ENCODE results near the gene NEK7. TPM values are rescaled to one million over a fixed set of nuclear protein-coding genes. Genes with fewer than 3 reads are reported as not detected.

The NEK7 gene
- total RNA-seq, 4 donors from 2014 or later: 45.7 to 75.7 (median 53.5) TPM

GRCh38 chr1:198265073-198265661 is 108.4 kb downstream of the NEK7 start:
- no peak for DNase-seq (ENCODE audit: low spot score in 2 of 2)
- Histone ChIP-seq H3K36me3 (peaks cover 8% of the 10 kb centered on the region), H3K9me3 (no peaks in the 10 kb centered on the region), H3K4me3 (no peak overlapping the region), H3K27ac (no peak overlapping the region), H3K4me1 (no peaks in the 10 kb centered on the region), H3K27me3 (no peaks in the 10 kb centered on the region)
- 58% methylated on average over 3 of the region's 3 CpGs for WGBS
- TF ChIP-seq EP300 (IDR thresholded peaks at IDR 0.05) (no peak), POLR2A (IDR thresholded peaks at IDR 0.05) (no peak), CTCF (IDR thresholded peaks at IDR 0.05) (no peak), POLR2AphosphoS5 (IDR thresholded peaks at IDR 0.05) (no peak)

GRCh38 chr1:198267056-198267455 is 110.3 kb downstream of the NEK7 start:
- Histone ChIP-seq H3K4me3 (no peak overlapping the region), H3K27me3 (no peaks in the 10 kb centered on the region), H3K27ac (no peak overlapping the region), H3K4me1 (no peaks in the 10 kb centered on the region), H3K9me3 (no peaks in the 10 kb centered on the region), H3K36me3 (peaks cover 8% of the 10 kb centered on the region)
- TF ChIP-seq CTCF (IDR thresholded peaks at IDR 0.05) (no peak), POLR2AphosphoS5 (IDR thresholded peaks at IDR 0.05) (no peak), EP300 (IDR thresholded peaks at IDR 0.05) (no peak), POLR2A (IDR thresholded peaks at IDR 0.05) (no peak)
- DNase-seq (ENCODE audit: low spot score in 2 of 2): no peak

GRCh38 chr1:198267921-198268320 is 111.1 kb downstream of the NEK7 start:
- H3K9me3 ChIP-seq: no peaks in the 10 kb centered on the region
- peaks cover 8% of the 10 kb centered on the region for H3K36me3 ChIP-seq
- TF ChIP-seq POLR2AphosphoS5 (IDR thresholded peaks at IDR 0.05) (no peak), CTCF (IDR thresholded peaks at IDR 0.05) (no peak), POLR2A (IDR thresholded peaks at IDR 0.05) (no peak), EP300 (IDR thresholded peaks at IDR 0.05) (no peak)
- no peak overlapping the region for H3K4me3 ChIP-seq
- 93% methylated on average over 4 of the region's 4 CpGs for WGBS
- no peak overlapping the region for H3K27ac ChIP-seq
- no peaks in the 10 kb centered on the region for H3K4me1 ChIP-seq
- DNase-seq (ENCODE audit: low spot score in 2 of 2): no peak
- H3K27me3 ChIP-seq: no peaks in the 10 kb centered on the region

GRCh38 chr1:198268784-198269645 is 112.2 kb downstream of the NEK7 start:
- Histone ChIP-seq H3K9me3 (no peaks in the 10 kb centered on the region), H3K4me3 (no peak overlapping the region), H3K27ac (no peak overlapping the region), H3K36me3 (peaks cover 8% of the 10 kb centered on the region), H3K27me3 (no peaks in the 10 kb centered on the region), H3K4me1 (no peaks in the 10 kb centered on the region)
- TF ChIP-seq EP300 (IDR thresholded peaks at IDR 0.05) (no peak), POLR2AphosphoS5 (IDR thresholded peaks at IDR 0.05) (no peak), POLR2A (IDR thresholded peaks at IDR 0.05) (no peak), CTCF (IDR thresholded peaks at IDR 0.05) (no peak)
- WGBS: 76% methylated on average over 3 of the region's 3 CpGs
- DNase-seq (ENCODE audit: low spot score in 2 of 2): no peak

GRCh38 chr1:198269646-198269940 is 112.8 kb downstream of the NEK7 start:
- Histone ChIP-seq H3K36me3 (peaks cover 8% of the 10 kb centered on the region), H3K9me3 (no peaks in the 10 kb centered on the region), H3K27ac (no peak overlapping the region), H3K27me3 (no peaks in the 10 kb centered on the region), H3K4me1 (no peaks in the 10 kb centered on the region), H3K4me3 (no peak overlapping the region)
- no peak for DNase-seq (ENCODE audit: low spot score in 2 of 2)
- 88% methylated on average over 1 of the region's 1 CpG for WGBS
- TF ChIP-seq EP300 (IDR thresholded peaks at IDR 0.05): no peak
- no peak for TF ChIP-seq POLR2AphosphoS5 (IDR thresholded peaks at IDR 0.05)
- no peak for TF ChIP-seq POLR2A (IDR thresholded peaks at IDR 0.05)
- no peak for TF ChIP-seq CTCF (IDR thresholded peaks at IDR 0.05)

Measured in suprapubic skin (tissue), 4 donors.